GM13976 (cell line): ENCODE results near the gene RNF175.

Source experiments
- DNase-seq: peaks from one replicate; pipeline ENCODE4 v3.0.0; 2012; ENCODE audit warnings: low spot score
- in situ Hi-C: fragments of 300-500 bp; cut with MboI; formaldehyde crosslinking; loops from one replicate; pipeline ENCODE4 v1.12.0; 2022; ENCODE audit warnings: low sequenced_read_pairs, mixed read lengths, inconsistent platforms; ENCODE audit not compliant: unreplicated experiment
- TF ChIP-seq, protein P1 (sequence below): IDR thresholded peaks from 2 replicates; pipeline ENCODE4 v1.5.1; 2012; ENCODE audit warnings: borderline replicate concordance, mild to moderate bottlenecking; ENCODE audit not compliant: insufficient read depth; ENCODE audit errors: extremely low read depth, missing control alignments, control extremely low read depth

Gene RNF175

DNA sequence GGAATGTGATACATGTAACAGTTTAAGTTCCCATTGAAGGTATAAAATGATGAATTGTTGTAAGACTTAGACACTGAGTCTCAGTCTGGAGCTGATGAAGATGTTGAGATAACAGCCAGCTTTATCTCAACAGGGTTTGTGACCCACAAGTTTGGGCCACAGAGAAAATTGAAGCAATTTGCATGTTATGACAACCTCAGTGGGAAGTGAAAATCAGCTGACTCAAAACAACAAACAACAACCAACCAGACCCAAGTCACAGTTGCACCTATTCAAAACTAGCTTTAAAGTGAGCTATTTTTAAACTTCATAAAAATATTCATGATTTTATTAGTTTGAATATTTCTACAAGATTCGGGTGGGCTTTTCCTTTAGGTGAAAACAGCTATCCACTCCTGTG, 21.1 kb upstream of the RNF175 start:
- in situ Hi-C loops: loop anchor here (25.0 kb wide), 1 partner anchor 731 kb away; no protein-coding TSS in a partner anchor
- TF ChIP-seq, protein P1, sequence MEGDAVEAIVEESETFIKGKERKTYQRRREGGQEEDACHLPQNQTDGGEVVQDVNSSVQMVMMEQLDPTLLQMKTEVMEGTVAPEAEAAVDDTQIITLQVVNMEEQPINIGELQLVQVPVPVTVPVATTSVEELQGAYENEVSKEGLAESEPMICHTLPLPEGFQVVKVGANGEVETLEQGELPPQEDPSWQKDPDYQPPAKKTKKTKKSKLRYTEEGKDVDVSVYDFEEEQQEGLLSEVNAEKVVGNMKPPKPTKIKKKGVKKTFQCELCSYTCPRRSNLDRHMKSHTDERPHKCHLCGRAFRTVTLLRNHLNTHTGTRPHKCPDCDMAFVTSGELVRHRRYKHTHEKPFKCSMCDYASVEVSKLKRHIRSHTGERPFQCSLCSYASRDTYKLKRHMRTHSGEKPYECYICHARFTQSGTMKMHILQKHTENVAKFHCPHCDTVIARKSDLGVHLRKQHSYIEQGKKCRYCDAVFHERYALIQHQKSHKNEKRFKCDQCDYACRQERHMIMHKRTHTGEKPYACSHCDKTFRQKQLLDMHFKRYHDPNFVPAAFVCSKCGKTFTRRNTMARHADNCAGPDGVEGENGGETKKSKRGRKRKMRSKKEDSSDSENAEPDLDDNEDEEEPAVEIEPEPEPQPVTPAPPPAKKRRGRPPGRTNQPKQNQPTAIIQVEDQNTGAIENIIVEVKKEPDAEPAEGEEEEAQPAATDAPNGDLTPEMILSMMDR: no peak
- DNase-seq: no peak

DNA sequence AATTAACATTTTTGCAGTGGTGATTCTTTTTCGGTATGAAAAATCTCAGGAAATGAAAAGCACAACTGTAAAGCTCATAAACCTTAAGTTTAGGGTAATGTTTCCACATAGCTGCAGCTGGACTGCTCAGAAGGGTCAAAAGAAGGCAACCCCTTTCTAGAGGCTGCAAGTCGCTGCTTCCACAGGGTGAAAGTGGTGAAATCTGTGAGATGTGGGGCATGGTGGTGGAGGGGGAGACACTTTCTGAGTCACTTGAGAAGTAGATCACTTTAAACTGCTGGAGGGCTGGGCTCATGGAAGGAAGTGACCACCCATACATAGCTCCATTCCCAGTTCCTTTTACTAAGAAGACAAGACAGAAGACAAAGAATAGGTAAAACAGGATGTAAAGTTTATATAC, 20.4 kb upstream of the RNF175 start:
- TF ChIP-seq, protein P1: no peak
- DNase-seq: no peak
- in situ Hi-C loops: loop anchor here (25.0 kb wide), 1 partner anchor 732 kb away; no protein-coding TSS in a partner anchor

DNA sequence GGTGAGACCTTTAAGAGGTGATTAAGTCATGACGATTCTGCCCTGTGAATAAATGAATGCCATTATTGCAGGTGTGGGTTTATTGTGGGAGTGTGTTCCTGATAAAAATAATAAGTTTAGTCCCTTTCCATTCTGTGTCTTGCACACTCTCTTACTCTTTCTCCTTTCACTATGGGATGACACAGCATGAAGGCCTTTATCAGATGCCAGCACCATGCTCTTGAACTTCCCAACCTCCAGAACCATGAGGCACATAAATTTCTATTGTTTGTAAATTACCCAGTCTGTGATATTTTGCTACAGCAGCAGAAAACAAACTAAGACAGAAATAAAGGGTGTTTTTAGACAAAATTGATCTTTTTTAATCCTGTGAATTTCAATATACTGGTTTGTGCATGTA, 18.6 kb upstream of the RNF175 start:
- TF ChIP-seq, protein P1: no peak
- in situ Hi-C loops: loop anchor here (25.0 kb wide), 1 partner anchor 734 kb away; no protein-coding TSS in a partner anchor
- no peak for DNase-seq

DNA sequence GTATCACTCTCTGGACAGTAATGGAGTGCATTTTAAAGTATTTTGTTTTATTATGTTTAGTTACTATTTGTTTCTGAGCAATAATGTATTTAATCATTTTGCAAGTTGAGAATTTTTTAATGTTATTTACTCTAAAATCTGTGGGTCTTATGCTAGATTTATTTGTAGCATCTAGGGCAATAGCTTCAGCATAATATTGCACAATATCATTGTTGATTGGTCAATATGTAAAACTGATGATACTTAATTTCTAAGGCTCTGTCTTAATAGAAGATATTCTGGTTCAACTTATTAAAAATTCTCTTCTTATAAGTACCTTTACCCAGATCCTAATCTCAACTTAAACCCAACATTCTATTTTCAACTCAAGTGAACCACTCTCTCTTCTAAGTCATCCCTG, 17.6 kb upstream of the RNF175 start:
- in situ Hi-C loops: loop anchor here (25.0 kb wide), 1 partner anchor 735 kb away; no protein-coding TSS in a partner anchor
- TF ChIP-seq, protein P1: no peak

DNA sequence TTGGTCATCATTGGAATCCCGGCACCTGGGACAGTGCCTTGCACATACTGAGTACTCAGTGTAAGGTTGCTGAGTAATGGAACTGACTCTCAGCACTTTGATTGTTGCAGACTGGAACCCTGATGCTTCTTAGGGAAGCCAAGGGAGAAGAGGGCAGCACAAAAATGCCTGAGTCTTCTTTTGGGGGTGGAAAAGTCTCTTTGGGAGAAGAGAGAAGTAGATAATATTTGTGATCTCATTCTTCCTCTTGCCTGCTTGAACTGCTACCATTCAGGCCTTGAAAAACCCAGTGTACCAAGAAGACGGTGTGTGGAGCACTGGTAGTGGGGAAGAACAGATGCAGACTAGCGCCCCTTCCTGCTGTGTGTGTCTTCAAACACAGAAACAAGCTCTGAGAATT, 16.8 kb upstream of the RNF175 start:
- in situ Hi-C loops: loop anchor here (25.0 kb wide), 1 partner anchor 736 kb away; no protein-coding TSS in a partner anchor
- TF ChIP-seq, protein P1: no peak
- no peak for DNase-seq

More for the DNA sequence above, 17.6 kb upstream of the RNF175 start:
- no peak for DNase-seq

DNA sequence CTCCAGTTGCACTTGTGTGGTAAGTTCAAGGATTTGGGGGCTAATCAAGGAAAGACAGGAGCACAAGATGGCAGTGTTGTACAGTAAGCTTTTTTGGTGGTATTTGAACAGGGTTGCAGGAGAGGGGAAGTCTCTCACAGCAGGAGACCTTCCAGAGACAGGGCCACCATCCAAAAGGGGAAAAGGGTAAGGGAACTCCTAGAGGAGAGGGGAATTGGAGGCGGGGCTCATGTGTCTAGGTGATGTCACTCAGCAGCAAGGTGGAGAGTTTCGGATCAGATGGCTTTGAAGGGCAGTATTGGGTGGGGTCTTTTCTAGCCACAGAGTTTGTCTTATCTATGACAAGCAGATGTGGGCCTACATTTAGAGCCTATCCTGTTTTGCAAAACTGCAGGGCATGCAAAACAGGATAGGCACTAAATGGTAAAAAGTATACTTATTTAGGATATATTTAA, 13.4 kb upstream of the RNF175 start:
- DNase-seq: no peak
- in situ Hi-C loops: no loop called here
- TF ChIP-seq, protein P1: no peak
